Brain microvascular endothelial cell (primary cell): ENCODE data around the gene CCDC87.
"Not testable (repeated sequence)": the region's sequence is repeated elsewhere in the genome, so short reads cannot be mapped to it uniquely, and the experiment has no call there.

Experiments used
- DNase-seq: peaks from one replicate; pipeline ENCODE4 v3.0.0-alpha.2; 2020
- H3K27ac ChIP-seq: fragments of 250-450 bp; sonication (Bioruptor Pico); 2 replicates; pipeline ENCODE4 v1.5.1; 2020; ENCODE audit warnings: mild to moderate bottlenecking, moderate library complexity
- H3K27me3 ChIP-seq: fragments of 250-450 bp; sonication (Bioruptor Pico); replicated peaks from 2 replicates; pipeline ENCODE4 v1.5.1; 2020; ENCODE audit warnings: mild to moderate bottlenecking
- H3K36me3 ChIP-seq: fragments of 250-450 bp; sonication (Bioruptor Pico); replicated peaks from 2 replicates; pipeline ENCODE4 v1.5.1; 2020; ENCODE audit warnings: mild to moderate bottlenecking
- H3K4me3 ChIP-seq: 2 replicates; pipeline ENCODE4 v1.5.1; 2011; ENCODE audit warnings: low read depth, mild to moderate bottlenecking, control low read depth, low read length, moderate library complexity
- CTCF ChIP-seq: IDR thresholded peaks from 2 replicates; pipeline ENCODE4 v1.5.1; 2011; ENCODE audit warnings: low read depth, mild to moderate bottlenecking, moderate library complexity, low read length, control low read depth, inconsistent platforms; ENCODE audit errors: missing control alignments
- in situ Hi-C: cut with HindIII; loops from 2 replicates; pipeline ENCODE4 v1.10.0; 2017; ENCODE audit warnings: low sequenced_read_pairs, low pct_ligation_motif_present

Gene CCDC87

GRCh38 chr11:66541892-66542291 lies 51.0 kb downstream of the CCDC87 start:
- no peak for DNase-seq
- H3K4me3 ChIP-seq, result no peak overlapping the region
- TF ChIP-seq CTCF, result no peak
- H3K36me3 ChIP-seq, result no peaks in the 10 kb centered on the region
- in situ Hi-C loops, result no loop called here
- H3K27ac ChIP-seq, result no peak overlapping the region
- no peaks in the 10 kb centered on the region for H3K27me3 ChIP-seq

GRCh38 chr11:66540598-66540997 lies 52.3 kb downstream of the CCDC87 start:
- in situ Hi-C loops, H3K27me3 ChIP-seq, H3K27ac ChIP-seq, DNase-seq, H3K36me3 ChIP-seq, H3K4me3 ChIP-seq: not testable (repeated sequence)
